Effector memory CD8-positive, alpha-beta T cell (primary cell): ENCODE measurements around the gene SBNO1.
"Not testable (repeated sequence)": the region's sequence is repeated elsewhere in the genome, so short reads cannot be mapped to it uniquely, and the experiment has no call there.

Experiments used
- ATAC-seq: fragments of 150-1000 bp; cut with Tn5 transposase; replicated peaks from 2 replicates; pipeline ENCODE4 v1.10.0; 2021; ENCODE audit warnings: mild to moderate bottlenecking, moderate library complexity
- DNase-seq, 3 experiments: peaks; one replicate each; pipeline ENCODE4 v3.0.0; 2021
- H3K27ac Mint-ChIP-seq, 2 donors: one replicate each; pipeline ENCODE4 v1.8.0; 2022; ENCODE audit warnings: mild to moderate bottlenecking in 2 of 2, mixed read lengths in 2 of 2, moderate library complexity in 2 of 2
- H3K27me3 Mint-ChIP-seq, 2 donors: one replicate each; pipeline ENCODE4 v1.8.0; 2022; ENCODE audit warnings: mixed read lengths in 2 of 2
- H3K36me3 Mint-ChIP-seq: one replicate; pipeline ENCODE4 v1.8.0; 2022; ENCODE audit warnings: mild to moderate bottlenecking, moderate library complexity, mixed read lengths; ENCODE audit not compliant: insufficient read depth
- H3K4me1 Mint-ChIP-seq, 2 donors: one replicate each; pipeline ENCODE4 v1.8.0; 2022; ENCODE audit warnings: low read depth in 2 of 2, mixed read lengths in 2 of 2
- H3K4me3 Mint-ChIP-seq, 2 donors: one replicate each; pipeline ENCODE4 v1.8.0; 2022; ENCODE audit warnings: mild to moderate bottlenecking in 2 of 2, mixed read lengths in 2 of 2, moderate library complexity in 2 of 2
- H3K9me3 Mint-ChIP-seq, 2 donors: one replicate each; pipeline ENCODE4 v1.8.0; 2022; ENCODE audit warnings: mixed read lengths in 2 of 2

SBNO1 gene

GRCh38 chr12:123253641-123254459 is 110.8 kb downstream of the SBNO1 start:
- H3K27ac Mint-ChIP-seq = no peak overlapping the region
- no peak overlapping the region for H3K4me3 Mint-ChIP-seq
- DNase-seq (no peak), ATAC-seq (no peak)
- no peaks in the 10 kb centered on the region for H3K27me3 Mint-ChIP-seq
- H3K9me3 Mint-ChIP-seq = no peaks in the 10 kb centered on the region
- peaks cover 21 to 24% of the 10 kb centered on the region in 2 donors for H3K4me1 Mint-ChIP-seq
- H3K36me3 Mint-ChIP-seq = peaks cover 50% of the 10 kb centered on the region

GRCh38 chr12:123252365-123252764 is 112.3 kb downstream of the SBNO1 start:
- H3K9me3 Mint-ChIP-seq, H3K4me3 Mint-ChIP-seq, ATAC-seq, H3K27me3 Mint-ChIP-seq, DNase-seq: not testable (repeated sequence)
- H3K4me1 Mint-ChIP-seq = peaks cover 30 to 36% of the 10 kb centered on the region in 2 donors
- peaks cover 42% of the 10 kb centered on the region for H3K36me3 Mint-ChIP-seq
- H3K27ac Mint-ChIP-seq = peak overlapping the region in 1 of 2 donors; percentile 89

- Mint-ChIP-seq H3K36me3 (peaks cover 34% of the 10 kb centered on the region), H3K27ac (peak overlapping the region; percentile 82 to 89), H3K4me1 (peaks cover 36 to 43% of the 10 kb centered on the region in 2 donors), H3K27me3 (no peaks in the 10 kb centered on the region), H3K9me3 (no peaks in the 10 kb centered on the region), H3K4me3 (peak overlapping the region in 1 of 2 donors; percentile 15)
- ATAC-seq = no peak
- DNase-seq = no peak
These were observed 113.1 kb downstream of the SBNO1 start for GRCh38 chr12:123251403-123252076.

GRCh38 chr12:123250471-123251383 is 113.9 kb downstream of the SBNO1 start:
- Mint-ChIP-seq H3K27me3 (no peaks in the 10 kb centered on the region), H3K36me3 (peaks cover 29% of the 10 kb centered on the region), H3K4me1 (peaks cover 41 to 50% of the 10 kb centered on the region in 2 donors), H3K27ac (peak overlapping the region; percentile 82 to 89), H3K9me3 (no peaks in the 10 kb centered on the region), H3K4me3 (peak overlapping the region in 1 of 2 donors; percentile 17)
- ATAC-seq (no peak), DNase-seq (no peak)

- not testable (repeated sequence) for H3K27me3 Mint-ChIP-seq, H3K9me3 Mint-ChIP-seq, DNase-seq, H3K27ac Mint-ChIP-seq, ATAC-seq, H3K4me3 Mint-ChIP-seq
- Mint-ChIP-seq H3K4me1 (peaks cover 47 to 57% of the 10 kb centered on the region in 2 donors), H3K36me3 (peaks cover 21% of the 10 kb centered on the region)
These were observed 115.5 kb downstream of the SBNO1 start for GRCh38 chr12:123248996-123249741.

- peak overlapping the region in 1 of 2 donors; percentile 68 for H3K27ac Mint-ChIP-seq
- H3K4me3 Mint-ChIP-seq = peak overlapping the region; percentile 27 to 34
- peaks cover 47 to 62% of the 10 kb centered on the region in 2 donors for H3K4me1 Mint-ChIP-seq
These were observed 116.5 kb downstream of the SBNO1 start for GRCh38 chr12:123248129-123248528.

GRCh38 chr12:123245678-123246077 is 119.0 kb downstream of the SBNO1 start:
- ATAC-seq (no peak), DNase-seq (no peak)
- Mint-ChIP-seq H3K9me3 (no peaks in the 10 kb centered on the region), H3K4me1 (peaks cover 49 to 61% of the 10 kb centered on the region in 2 donors), H3K4me3 (peak overlapping the region; percentile 1 to 9), H3K27ac (peak overlapping the region; percentile 44 to 80), H3K27me3 (no peaks in the 10 kb centered on the region), H3K36me3 (peaks cover 36% of the 10 kb centered on the region)

More at GRCh38 chr12:123248129-123248528, 116.5 kb downstream of the SBNO1 start:
- ATAC-seq, H3K27me3 Mint-ChIP-seq, H3K9me3 Mint-ChIP-seq, DNase-seq: not testable (repeated sequence)
- H3K36me3 Mint-ChIP-seq = peaks cover 21% of the 10 kb centered on the region

- DNase-seq (no peak), ATAC-seq (no peak)
- Mint-ChIP-seq H3K36me3 (peaks cover 45% of the 10 kb centered on the region), H3K27me3 (no peaks in the 10 kb centered on the region), H3K9me3 (no peaks in the 10 kb centered on the region), H3K4me3 (no peak overlapping the region), H3K4me1 (peaks cover 42 to 55% of the 10 kb centered on the region in 2 donors), H3K27ac (peak overlapping the region in 1 of 2 donors; percentile 20)
These were observed 120.9 kb downstream of the SBNO1 start for GRCh38 chr12:123243671-123244262.

- peaks cover 45% of the 10 kb centered on the region for H3K36me3 Mint-ChIP-seq
- DNase-seq (no peak), ATAC-seq (no peak)
- peak overlapping the region; percentile 39 to 86 for H3K27ac Mint-ChIP-seq
- no peaks in the 10 kb centered on the region for H3K9me3 Mint-ChIP-seq
- H3K4me1 Mint-ChIP-seq = peaks cover 38 to 53% of the 10 kb centered on the region in 2 donors
- no peaks in the 10 kb centered on the region for H3K27me3 Mint-ChIP-seq
- H3K4me3 Mint-ChIP-seq = no peak overlapping the region
These were observed 122.3 kb downstream of the SBNO1 start for GRCh38 chr12:123242116-123242904.
